ENCODE measurements around the gene BCAS4. TPM values are rescaled to one million over a fixed set of nuclear protein-coding genes. Genes with fewer than 3 reads are reported as not detected.

Gene BCAS4
- polyA plus RNA-seq, 4 donors = 4.2 to 6.9 (median 5.4) TPM

DNA sequence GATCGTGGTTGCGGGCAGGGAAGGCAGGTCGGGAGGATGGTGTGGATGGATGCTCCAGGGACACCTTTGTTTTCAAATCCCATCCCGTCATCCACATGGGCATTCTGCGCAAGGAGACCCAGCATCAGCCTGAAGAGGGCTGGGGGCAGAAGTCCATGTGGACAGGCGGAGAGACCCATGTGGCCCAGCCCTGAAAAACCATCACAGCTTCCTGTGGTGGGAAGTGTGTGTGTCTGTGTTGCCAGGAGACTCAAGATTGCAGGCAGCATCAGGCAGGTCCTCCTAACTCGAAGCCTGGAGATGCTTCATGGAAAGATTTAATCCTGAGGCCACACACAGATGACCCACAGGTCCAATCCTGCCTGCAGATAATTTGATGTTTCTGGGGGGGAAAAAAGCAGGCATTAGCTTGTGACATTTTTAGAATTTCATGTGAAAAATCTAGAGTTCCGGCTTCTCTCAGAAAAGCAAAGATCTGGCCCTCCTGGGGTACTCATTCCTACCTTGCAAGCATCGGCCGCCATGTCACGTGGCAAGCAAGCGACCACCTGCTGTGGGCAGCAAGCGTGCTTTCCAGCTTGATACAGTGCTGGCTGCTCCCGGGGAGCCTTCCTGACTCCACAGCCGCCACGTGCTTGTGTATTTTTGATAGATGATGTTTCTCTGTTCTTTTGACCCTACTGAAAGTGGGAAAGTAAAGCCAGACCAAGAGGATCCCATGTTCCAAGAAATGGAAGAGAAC, 25.8 kb downstream of the BCAS4 start:
- no peak for DNase-seq (ENCODE audit: low read depth in 4 of 4, low spot score in 3 of 4)

DNA sequence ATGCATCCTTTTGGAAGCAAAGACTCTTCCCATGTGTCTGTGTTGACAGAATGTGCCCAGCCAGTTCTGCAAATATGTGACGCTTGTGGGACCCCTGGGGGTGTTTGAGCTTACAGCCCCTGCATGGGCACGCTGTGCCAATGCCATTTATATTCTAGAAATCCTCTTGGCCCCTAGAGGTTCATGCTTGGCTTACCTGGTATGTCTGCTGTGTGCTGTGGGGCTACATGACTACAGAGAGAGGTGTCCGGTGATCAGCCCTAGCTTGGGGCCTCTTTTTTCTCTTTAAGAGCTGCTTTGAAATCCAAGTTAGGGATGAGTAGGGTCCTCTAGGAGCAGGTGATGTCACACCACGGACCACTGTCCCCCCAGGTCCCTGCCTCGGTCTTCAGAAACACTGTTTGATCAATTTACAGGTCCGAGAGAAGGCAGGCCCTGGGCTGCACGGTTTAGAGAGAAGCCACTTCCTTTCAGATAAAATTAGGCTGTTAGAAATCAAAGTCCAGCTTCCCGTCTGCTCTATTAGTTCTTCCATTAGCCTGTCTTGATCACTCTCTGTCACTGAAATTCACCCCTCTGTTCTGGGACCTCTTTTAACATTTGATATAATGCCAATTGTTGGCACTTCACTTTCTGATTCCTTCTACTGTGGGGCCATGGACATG, 26.5 kb downstream of the BCAS4 start:
- no peak for DNase-seq (ENCODE audit: low read depth in 4 of 4, low spot score in 3 of 4)

DNA sequence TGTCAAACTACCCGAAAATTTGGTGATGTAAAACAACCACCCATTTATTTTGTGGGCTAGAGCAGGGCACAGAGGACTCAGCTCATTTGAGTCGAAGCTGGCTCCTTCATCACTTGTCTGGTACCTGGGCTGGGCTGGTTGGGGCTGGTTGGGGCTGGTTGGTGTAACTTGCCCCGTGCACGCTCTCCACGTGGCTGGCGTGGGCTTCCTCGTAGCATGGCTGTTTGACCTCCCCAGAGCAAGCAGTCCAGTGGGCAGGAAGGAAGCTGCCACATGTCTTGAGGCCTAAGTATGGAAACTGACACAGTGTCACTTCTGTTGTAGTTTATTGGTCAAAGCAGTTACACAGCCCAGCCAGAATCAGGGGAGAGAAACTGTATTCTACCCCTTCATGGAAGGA, 27.1 kb downstream of the BCAS4 start:
- DNase-seq (ENCODE audit: low read depth in 4 of 4, low spot score in 3 of 4) = no peak

DNA sequence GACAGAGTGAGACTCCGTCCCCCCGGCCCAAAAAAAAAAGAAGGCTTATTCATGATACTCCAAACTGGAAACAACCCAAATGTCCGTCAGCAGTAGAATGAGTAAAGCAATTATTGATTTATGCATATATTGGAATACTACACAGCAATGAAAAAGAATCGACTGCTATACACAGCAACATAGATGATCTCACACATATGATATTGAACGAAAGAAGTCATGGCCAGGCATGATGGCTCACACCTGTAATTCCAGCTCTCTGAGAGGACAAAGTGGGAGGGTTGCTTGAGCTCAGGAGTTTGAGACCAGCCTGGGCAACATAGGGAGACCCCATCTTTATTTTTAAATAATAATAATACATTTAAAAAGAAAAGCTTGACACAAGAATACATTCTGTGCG, 28.5 kb downstream of the BCAS4 start:
- no peak for DNase-seq (ENCODE audit: low read depth in 4 of 4, low spot score in 3 of 4)

DNA sequence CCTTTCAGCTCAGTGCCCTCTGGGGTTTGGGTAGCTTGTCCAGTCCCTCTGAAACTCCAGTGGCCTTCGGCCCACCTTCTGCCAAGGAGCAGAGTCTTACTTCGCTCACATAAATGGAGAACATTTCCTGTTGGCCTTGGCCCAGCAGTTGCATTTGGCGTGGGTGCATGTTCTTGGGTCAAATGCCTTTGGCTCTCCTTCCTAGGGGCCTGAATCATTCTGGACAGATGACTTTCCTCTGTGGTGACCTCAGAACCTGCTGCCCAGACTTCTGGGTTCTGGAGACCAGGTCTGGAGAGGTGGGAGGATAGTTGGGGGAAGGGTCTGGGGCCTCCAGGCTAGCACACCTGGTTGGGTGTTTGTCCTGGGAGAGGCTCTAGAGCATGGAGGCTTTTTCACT, 29.3 kb downstream of the BCAS4 start:
- DNase-seq (ENCODE audit: low read depth in 4 of 4, low spot score in 3 of 4) = no peak

DNA sequence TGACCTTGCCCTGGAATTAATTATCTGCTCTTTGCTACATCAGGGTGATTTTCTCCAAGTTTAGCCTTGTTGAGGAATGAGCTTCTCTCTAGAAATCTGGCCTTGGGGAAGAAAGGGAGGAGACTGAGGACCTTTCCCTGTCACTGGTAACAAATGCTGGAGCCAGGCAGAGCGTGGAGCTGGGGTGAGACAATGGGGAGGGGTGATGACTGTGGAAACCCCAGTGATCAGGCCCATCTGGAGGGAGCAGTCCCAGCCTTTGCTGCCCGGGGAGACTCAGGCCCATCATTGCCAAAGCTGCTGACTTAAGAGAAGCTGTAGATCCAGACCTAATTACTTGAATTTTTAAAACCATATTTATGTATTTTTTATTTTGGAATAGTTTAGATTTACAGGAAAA, 31.3 kb downstream of the BCAS4 start:
- no peak for DNase-seq (ENCODE audit: low read depth in 4 of 4, low spot score in 3 of 4)

DNA sequence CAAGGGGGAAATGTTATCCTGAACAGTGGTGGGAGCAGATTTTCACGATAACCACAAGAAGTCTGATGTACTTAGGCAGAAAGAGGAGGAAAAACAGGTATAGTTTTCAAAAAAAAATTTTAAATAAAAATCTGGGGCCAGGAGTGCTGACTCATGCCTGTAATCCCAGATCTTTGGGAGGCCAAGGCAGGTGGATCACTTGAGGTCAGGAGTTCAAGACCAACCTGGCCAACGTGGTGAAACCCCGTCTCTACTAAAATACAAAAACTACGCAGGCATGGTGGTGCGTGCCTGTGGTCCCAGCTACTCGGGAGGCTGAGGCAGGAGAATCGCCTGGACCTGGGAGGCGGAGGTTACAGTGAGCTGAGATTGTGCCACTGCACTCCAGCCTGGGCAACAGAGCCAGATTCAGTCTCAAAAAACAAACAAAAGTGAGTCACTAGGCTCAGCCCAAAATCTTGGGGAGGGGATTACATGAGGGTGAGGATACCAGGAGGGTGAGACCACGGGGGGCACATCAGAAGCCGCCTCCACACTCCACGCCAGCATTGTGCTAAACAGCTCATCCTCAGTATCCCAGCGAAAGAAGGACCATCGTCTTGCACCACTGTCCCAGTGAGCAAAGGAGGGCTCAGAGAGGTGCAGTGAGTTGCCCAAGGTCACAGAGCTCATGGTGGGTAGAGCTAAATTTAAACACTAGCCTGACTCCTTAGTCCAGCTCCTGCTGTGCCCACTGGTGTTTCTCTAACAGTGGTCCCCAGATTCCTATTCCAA, 33.7 kb downstream of the BCAS4 start:
- DNase-seq (ENCODE audit: low read depth in 4 of 4, low spot score in 3 of 4) = no peak

DNA sequence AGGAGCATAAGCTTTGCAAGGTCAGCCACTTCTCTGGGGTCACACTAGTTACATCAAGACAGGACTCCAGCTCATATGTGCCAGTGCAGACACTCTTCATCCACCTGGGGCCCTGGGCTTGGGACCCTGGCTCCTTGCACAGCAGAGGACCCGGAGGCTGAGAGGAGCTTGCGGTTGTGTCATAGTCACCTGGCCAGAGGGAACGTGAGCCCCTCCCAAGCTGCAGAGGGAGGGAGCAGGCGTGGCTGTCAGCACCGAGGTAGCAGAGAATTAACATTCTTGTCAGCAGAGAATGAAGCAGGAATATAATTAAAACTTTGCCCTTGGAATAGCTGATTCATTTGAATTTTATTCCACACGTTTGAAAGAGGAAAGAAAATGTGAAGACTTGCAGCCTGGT, 36.8 kb downstream of the BCAS4 start:
- DNase-seq (ENCODE audit: low read depth in 4 of 4, low spot score in 3 of 4) = no peak

DNA sequence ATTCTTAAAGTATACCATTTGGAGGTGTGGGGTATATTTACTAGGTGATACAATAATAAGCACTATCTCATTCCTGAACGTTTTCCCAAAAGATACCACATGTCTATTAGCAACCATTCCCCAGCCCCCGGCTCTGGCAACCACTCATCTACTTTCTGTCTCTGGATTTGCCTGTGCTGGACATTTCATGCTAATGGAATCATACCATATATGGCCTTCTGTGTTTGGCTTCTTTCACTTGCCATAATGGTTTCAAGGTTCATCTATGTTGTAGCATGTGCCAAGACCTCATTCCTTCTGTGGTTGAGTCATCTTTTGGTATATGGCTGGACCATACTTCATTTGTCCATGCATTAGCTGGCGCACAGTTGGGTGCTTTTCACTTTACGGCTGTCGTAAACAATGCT, 39.7 kb downstream of the BCAS4 start:
- DNase-seq (ENCODE audit: low read depth in 4 of 4, low spot score in 3 of 4) = no peak

DNA sequence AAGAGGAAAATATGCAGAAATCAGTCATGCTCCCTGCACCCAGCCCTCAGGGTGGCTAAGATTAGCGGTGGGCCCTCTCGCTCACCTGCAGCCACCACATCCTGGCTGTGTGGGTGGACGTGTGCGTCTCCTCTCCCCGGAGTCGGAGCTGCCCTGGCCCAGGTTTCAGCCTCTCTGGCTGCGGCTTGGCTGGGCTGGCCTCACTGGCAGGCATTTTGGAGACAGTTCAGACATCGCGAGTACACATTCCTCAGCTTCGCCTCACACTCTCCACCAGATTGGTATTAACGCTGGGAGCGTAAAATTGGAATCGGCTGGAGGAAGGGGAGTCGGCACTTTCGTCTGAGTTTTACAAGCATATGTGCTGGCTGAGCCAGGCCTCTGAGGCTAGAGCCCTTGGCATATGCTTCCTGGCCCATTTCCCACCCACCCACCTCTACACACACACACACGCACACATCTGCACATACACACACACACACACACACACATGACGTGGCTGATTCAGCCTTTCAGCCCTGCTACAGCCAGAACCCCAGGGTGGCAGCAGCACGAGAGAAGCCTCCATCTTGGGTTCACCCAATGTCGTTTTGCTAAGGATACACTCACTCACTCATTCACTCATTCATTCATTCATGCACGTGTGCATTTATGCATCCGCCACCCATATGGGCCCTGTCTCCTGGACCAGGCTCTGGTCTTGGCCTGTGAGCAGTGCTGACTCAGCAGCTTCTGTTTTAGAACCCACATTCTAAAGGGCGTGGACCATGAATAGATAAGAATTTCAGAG, 42.9 kb downstream of the BCAS4 start:
- DNase-seq (ENCODE audit: low read depth in 4 of 4, low spot score in 3 of 4) = no peak

DNA sequence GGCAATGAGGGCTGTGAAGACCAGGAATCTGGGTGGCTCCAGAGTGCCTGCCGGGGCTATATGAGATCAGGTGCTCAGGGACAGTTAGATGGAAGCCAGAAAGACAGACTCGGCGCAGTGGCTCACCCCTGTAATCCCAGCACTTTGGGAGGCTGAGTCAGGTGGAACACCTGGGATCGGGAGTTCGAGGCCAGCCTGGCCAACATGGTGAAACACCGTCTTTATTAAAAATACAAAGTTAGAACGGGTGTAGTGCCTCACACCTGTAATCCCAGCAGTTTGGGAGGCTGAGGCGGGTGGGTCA, 43.4 kb downstream of the BCAS4 start:
- DNase-seq (ENCODE audit: low read depth in 4 of 4, low spot score in 3 of 4) = no peak

DNA sequence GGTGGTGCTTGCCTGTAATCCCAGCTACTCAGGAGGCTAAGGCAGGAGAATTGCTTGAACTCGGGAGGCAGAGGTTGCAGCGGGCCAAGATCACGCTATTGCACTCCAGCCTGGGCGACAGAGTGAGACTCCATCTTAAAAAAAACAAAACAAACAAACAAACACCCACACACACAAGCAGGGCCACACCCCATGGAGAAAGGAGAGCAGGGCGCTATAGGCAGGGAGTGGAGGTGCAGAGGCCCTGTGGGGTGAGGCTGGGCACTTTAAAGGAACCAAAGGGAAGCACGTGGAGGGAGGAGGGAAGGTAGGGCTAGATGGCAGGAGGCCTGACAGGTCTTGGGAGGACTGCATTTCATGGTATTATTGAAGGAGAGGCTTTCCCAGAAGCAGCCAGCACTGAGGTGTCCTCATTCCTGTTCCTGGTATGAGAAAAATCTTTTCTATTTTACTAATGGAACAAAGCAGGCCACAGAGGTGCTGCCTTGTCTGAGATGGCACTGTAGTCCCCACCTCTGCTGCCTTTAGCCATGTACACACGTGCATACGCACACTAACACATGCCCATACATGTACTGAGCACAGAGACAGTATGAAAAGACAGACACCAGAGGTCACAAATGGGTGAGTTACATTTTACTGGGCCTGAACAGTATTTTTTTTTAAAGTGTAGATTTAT, 44.0 kb downstream of the BCAS4 start:
- DNase-seq (ENCODE audit: low read depth in 4 of 4, low spot score in 3 of 4) = no peak

DNA sequence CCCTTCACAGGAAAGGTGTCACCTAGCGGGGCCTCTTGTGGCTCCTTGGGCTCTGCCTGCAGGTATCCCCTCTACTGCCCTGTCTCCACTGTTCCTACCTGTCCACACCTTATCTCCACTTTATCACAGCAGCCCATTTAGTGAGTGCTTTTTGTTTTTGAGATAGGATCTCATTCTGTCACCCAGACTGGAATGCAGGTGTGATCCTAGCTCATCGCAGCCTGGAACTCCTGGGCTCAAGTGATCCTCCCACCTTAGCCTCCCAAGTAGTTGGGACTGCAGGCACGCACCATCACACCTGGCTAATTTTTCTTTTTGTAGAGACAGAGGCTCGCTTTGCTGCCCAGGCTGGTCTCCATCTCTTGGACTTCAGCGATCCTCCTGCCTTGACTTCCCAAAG, 48.0 kb downstream of the BCAS4 start:
- DNase-seq (ENCODE audit: low read depth in 4 of 4, low spot score in 3 of 4) = no peak

DNA sequence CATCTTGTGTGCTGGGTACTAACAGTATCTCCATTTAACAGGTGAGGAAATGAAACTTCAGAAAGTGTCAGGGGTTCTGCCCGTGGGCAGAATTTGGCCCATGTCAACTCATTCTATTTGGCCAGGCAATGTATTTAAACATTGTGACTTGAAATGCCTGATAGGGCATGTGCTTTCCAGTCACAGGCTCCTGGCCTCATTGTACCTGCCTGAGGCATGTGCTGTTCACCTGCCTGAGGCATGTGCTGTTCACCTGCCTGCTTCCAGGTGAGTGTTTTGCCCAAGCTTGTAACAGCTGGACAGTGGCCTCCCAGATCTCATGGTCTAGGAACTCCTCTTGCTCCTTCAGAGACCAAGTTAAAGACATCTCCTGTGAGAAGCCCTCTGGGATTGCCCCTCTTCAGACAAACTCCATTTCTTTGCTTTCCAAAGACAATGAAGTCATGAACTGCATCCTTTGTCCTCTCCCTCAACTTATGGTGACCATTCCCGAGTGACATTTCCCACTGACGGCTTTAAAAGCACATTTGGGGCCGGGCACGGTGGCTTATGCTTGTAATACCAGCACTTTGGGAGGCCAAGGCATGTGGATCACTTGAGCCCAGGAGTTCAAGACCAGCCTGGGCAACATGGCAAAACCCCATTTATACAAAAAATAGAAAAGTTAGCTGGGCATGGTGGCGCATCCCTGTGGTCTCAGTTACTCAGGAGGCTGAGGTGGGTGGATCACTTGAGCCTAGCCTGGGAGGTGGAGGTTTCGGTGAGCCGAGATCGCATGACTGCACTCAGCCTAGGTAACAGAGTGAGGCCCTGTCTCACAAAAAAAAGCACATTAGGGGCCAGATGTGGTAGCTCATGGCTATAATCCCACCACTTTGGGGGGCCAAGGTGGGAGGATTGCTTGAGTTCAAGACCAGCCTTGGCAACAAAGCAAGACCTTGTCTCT, 48.7 kb downstream of the BCAS4 start:
- no peak for DNase-seq (ENCODE audit: low read depth in 4 of 4, low spot score in 3 of 4)

DNA sequence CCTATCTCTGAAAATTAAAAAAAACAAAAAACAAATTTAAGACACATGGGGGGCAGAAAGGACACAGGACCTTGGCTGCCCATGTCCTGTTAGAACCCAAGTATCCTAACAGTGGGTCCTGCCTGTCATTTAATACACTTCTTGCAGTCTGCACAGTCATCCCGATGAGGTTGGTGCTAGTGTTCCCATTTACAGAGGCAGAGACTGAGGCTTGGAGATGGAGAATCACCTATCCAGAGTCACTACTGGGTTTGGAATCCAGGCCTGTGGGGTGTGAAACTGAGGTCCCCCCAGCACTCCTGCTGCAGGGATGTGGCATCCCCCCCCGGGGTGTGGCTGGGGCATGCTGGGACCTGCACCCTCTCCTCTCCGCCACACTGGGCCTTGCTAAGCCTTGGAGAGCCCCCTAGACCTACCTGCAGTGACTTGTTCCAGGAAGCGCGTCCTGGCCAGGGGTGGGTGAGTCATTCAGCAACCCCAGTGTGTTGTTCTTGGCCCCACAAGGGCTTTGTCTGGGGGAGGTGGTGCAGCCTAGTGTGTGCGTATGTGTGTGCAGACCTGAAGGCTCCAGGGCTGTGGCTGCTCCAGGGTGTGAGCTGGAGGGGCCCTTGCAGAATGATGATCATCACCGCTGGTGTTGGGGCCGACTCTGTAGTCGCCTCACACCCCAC, 49.7 kb downstream of the BCAS4 start:
- DNase-seq (ENCODE audit: low read depth in 4 of 4, low spot score in 3 of 4) = no peak

DNA sequence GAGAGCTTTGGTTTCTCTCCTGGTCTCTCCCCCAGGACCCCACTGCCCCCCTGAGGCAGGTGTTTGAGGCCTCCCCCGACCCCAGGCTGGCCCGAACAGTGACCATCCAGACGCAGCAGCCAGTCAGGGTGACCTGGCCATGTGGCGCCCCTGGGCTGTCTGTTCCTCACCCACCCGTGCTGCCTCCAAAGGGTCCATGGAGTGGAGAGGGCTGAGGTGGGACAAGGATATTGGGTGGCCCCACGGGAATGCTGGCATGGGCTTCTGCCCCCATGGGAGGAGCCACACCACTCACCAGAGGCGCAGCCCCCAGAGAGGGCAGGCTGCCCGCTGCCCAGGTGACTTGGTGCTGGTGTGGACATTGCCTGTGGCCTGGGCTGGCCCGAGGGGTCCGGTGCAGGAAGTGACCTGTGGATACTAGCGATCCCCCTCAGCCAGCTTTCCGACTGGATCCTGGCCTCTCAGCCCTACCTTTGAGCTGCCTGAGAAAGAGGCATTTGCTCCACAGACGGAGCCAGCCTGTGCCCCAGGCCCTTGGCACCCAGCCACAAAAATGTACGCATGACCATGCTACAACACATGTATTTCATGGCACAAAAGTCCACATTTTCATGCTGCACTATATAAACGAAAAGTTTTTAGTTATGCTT, 50.8 kb downstream of the BCAS4 start:
- no peak for DNase-seq (ENCODE audit: low read depth in 4 of 4, low spot score in 3 of 4)

DNA sequence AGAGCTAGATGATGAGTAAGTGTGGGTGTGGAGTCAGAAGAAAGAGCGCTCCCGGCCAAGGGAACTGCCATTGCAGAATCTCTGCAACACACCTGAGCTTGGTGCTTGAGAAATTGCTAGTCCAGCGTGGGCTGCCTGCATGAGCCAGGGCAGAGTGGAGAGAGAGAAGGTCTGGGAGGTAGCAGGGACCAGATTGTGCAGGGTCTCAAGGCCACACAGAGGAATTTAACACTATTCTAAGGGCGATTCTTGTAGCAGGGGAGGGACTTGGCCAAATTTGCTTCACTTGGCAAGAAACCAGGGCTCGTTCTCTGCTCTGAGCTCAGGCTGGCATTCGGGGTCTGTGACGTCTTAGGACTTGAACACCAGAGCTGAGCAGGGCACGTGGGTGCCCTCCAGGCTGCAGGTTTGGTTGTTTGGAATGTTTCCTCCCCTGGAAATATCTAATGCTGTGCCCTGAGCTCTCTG, 53.5 kb downstream of the BCAS4 start:
- no peak for DNase-seq (ENCODE audit: low read depth in 4 of 4, low spot score in 3 of 4)

Measured in right renal pelvis (tissue), 4 donors.